Activated naive CD4-positive, alpha-beta T cell treated with anti-CD3 and anti-CD28 coated beads, Interleukin-2, amount 50 U/mL, for 24 hours (primary cell): ENCODE measurements around the gene TRIM37.
A peak's percentile ranks its signal among the peaks of the same experiment; 100 is the strongest.

Experiments used
- H3K27ac Mint-ChIP-seq: one replicate; pipeline ENCODE4 v1.8.0; 2021; ENCODE audit warnings: mild to moderate bottlenecking, mixed read lengths
- H3K27me3 Mint-ChIP-seq: one replicate; pipeline ENCODE4 v1.8.0; 2021; ENCODE audit warnings: mixed read lengths
- H3K36me3 Mint-ChIP-seq: one replicate; pipeline ENCODE4 v1.8.0; 2021; ENCODE audit warnings: mixed read lengths
- H3K4me1 Mint-ChIP-seq: one replicate; pipeline ENCODE4 v1.8.0; 2021; ENCODE audit warnings: mixed read lengths
- H3K4me3 Mint-ChIP-seq: one replicate; pipeline ENCODE4 v1.8.0; 2021; ENCODE audit warnings: mild to moderate bottlenecking, mixed read lengths
- H3K9me3 Mint-ChIP-seq: one replicate; pipeline ENCODE4 v1.8.0; 2021; ENCODE audit warnings: mixed read lengths

TRIM37 gene

DNA sequence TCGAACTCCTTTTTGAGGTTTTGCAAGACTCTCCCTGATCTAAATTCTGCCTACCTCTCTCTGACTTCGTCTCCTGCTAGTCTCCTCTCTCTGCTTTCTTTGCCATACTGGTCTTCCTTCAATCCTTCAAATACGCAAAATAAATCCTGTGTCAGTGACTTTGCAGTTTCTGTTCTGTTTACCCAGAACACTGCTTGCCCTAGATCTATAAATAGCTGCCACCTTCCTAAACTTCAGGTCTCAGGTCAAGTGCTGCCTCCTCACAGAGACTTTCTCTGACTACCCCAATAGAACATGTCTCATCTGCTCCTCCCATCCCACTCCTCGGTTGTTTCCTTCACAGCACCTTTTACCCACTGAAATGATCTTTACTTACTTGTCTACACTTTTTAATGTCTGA lies 78.9 kb downstream of the TRIM37 start:
- H3K27ac Mint-ChIP-seq, result peak overlapping the region; percentile 82
- H3K4me1 Mint-ChIP-seq, result peaks cover 9% of the 10 kb centered on the region
- H3K27me3 Mint-ChIP-seq, result no peaks in the 10 kb centered on the region
- no peaks in the 10 kb centered on the region for H3K9me3 Mint-ChIP-seq
- H3K4me3 Mint-ChIP-seq, result no peak overlapping the region
- peaks cover 7% of the 10 kb centered on the region for H3K36me3 Mint-ChIP-seq

DNA sequence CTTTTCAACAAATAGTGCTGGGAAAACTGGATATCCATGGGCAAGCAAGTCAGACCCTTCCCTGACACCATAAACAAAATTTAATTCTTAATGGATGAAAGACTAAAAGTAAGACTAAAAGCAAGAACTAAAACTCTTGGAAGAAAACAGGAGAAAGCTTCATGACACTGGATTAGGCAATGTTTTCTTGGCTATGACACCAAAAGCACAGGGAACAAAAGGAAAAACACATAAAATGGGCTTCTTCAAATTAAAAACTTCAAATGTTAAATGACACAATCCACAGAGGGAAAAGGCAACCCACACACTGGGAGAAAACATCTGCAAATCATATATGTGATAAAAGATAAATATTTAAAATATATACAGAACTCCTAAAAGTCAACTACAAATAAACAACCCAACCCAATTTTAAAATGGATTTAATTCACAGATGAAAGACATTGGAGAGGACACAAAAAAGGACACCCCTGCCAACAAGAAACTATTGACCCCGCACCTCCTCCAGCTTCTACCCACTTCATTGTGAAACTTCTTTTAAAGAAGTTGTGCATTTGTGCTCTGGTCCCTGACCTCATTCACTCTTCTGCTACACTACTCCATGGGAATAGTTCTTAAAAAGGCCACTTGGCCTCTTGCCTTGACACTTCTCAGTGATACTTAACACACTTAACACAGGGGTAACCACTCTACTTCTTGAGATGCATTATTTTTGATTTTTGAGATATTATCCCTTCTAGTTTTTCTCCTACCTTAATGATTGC lies 80.3 kb downstream of the TRIM37 start:
- Mint-ChIP-seq H3K27me3 (no peaks in the 10 kb centered on the region), H3K4me3 (no peak overlapping the region), H3K36me3 (peaks cover 9% of the 10 kb centered on the region), H3K27ac (no peak overlapping the region), H3K9me3 (no peaks in the 10 kb centered on the region), H3K4me1 (peaks cover 9% of the 10 kb centered on the region)

DNA sequence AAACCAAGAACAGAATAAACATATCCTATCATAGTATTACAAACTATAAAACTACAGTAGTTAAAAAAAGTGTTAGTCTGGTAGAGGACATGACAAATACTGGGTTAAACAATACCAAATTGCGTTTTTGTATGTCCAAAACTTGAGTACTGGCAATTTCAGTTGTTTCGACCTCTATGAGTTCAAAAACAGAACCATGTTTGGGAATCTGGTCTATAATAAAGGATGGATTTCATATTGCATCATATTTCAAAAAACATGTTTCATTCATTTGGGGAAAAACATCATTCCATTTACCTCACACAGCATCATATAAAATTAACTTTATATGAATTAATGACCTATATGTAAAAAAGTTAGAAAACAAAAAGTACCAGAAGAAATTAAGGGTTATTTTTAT lies 81.8 kb downstream of the TRIM37 start:
- H3K27ac Mint-ChIP-seq, result no peak overlapping the region
- H3K27me3 Mint-ChIP-seq, result no peaks in the 10 kb centered on the region
- H3K9me3 Mint-ChIP-seq, result no peaks in the 10 kb centered on the region
- H3K4me1 Mint-ChIP-seq, result peaks cover 9% of the 10 kb centered on the region
- peaks cover 12% of the 10 kb centered on the region for H3K36me3 Mint-ChIP-seq
- no peak overlapping the region for H3K4me3 Mint-ChIP-seq

DNA sequence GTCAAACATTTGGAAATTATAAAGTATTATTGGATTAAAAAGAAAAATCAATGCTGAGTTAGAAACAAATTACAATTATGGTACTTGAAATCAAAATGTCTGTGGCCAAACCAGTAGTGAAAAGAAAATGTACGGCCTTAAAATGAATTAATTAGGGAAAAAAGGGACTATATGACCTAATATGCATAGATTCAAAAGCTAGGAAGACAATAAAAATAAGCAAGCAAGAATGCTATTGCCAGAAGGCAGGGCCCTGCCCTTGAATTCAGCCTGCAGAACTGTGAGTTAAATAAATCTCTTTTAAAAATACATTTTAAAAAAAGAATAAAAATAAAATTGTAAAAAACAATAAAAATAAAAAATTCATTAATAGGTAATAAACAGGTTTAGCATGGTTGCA lies 88.7 kb downstream of the TRIM37 start:
- no peaks in the 10 kb centered on the region for H3K4me1 Mint-ChIP-seq
- H3K27ac Mint-ChIP-seq, result no peak overlapping the region
- H3K9me3 Mint-ChIP-seq, result no peaks in the 10 kb centered on the region
- peaks cover 16% of the 10 kb centered on the region for H3K36me3 Mint-ChIP-seq
- no peak overlapping the region for H3K4me3 Mint-ChIP-seq
- no peaks in the 10 kb centered on the region for H3K27me3 Mint-ChIP-seq

DNA sequence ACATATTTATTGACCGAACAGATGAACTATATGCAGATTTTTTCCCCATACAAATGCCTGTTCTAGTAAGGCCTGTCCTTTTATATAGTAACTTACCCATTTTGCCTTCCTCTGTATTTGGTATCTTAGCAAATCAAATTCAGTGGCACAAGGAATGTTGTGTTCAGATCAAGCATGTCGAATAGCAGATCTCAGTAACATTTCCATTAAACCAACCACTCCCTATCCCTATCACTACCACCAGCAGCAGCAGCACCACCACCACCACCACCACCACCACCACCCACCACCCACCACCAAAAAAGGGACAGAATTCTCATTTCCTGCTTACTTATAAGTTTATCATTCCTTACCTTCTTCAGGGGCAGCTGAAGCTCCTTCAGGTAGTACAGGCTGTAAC lies 94.7 kb downstream of the TRIM37 start:
- Mint-ChIP-seq H3K27ac (no peak overlapping the region), H3K4me1 (no peaks in the 10 kb centered on the region), H3K9me3 (no peaks in the 10 kb centered on the region), H3K36me3 (peaks cover 5% of the 10 kb centered on the region), H3K27me3 (no peaks in the 10 kb centered on the region), H3K4me3 (no peak overlapping the region)

DNA sequence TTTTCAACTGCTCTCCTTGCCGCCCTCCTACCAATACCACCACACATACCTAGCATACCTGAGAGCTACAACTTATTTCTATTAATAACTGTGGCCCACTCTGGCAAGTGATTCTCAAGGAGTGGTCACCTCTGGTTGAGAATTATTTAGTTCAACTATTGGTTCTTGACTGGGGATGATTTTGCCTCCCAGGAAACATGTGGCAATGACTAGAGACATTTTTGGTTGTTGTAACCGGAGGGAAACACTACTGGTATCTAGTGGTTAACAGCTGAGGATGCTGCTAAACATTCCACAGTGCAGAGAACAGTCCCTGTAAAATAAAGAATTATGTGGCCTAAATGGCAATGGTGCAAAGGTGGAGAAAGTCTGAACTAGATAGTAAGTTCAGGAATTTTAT lies 96.7 kb downstream of the TRIM37 start:
- Mint-ChIP-seq H3K4me1 (no peaks in the 10 kb centered on the region), H3K27ac (no peak overlapping the region), H3K36me3 (peaks cover 5% of the 10 kb centered on the region), H3K4me3 (no peak overlapping the region), H3K9me3 (no peaks in the 10 kb centered on the region), H3K27me3 (no peaks in the 10 kb centered on the region)

DNA sequence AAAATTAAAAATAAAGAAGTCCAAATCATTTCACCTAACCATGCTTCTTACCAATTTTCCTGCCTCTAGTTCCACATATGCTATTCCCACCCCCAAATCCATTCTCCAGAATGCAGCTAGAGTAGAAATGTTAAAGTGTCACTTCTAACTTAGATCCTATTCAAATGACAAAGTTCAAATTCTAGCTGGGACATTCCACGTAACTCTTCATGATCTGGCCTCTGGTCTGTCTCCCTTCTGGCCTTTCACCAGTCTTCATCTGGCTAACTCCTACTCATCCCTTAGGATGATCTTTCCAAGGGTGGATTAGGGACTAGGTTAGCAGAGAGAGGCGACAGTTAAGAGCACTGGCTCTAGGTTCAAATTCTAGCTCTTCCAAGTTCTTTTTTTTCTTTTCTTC lies 97.9 kb downstream of the TRIM37 start:
- H3K27ac Mint-ChIP-seq, result peak overlapping the region; percentile 70
- H3K4me1 Mint-ChIP-seq, result peaks cover 11% of the 10 kb centered on the region
- no peaks in the 10 kb centered on the region for H3K9me3 Mint-ChIP-seq
- H3K36me3 Mint-ChIP-seq, result peaks cover 4% of the 10 kb centered on the region
- H3K27me3 Mint-ChIP-seq, result no peaks in the 10 kb centered on the region
- no peak overlapping the region for H3K4me3 Mint-ChIP-seq

DNA sequence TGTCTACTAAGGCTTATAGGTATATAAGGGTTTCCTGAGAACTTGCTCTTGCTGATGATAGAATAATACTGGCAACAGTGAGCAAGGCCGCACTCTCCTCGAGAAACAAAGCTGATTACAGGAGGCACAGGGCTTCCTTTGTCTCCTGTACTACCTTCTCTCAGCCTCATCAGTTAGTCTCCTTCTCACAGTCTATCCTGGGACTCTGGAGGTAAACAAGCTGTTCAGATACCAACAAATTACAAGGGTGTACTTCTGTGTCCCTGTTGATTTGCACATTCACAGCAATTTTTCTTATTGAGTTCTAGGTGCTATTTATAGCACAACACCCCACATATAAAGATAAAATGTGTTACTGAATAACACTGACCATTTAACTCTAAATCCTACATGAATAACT lies 98.7 kb downstream of the TRIM37 start:
- H3K27me3 Mint-ChIP-seq, result no peaks in the 10 kb centered on the region
- no peak overlapping the region for H3K27ac Mint-ChIP-seq
- H3K4me1 Mint-ChIP-seq, result peaks cover 15% of the 10 kb centered on the region
- no peak overlapping the region for H3K4me3 Mint-ChIP-seq
- peaks cover 2% of the 10 kb centered on the region for H3K36me3 Mint-ChIP-seq
- no peaks in the 10 kb centered on the region for H3K9me3 Mint-ChIP-seq

DNA sequence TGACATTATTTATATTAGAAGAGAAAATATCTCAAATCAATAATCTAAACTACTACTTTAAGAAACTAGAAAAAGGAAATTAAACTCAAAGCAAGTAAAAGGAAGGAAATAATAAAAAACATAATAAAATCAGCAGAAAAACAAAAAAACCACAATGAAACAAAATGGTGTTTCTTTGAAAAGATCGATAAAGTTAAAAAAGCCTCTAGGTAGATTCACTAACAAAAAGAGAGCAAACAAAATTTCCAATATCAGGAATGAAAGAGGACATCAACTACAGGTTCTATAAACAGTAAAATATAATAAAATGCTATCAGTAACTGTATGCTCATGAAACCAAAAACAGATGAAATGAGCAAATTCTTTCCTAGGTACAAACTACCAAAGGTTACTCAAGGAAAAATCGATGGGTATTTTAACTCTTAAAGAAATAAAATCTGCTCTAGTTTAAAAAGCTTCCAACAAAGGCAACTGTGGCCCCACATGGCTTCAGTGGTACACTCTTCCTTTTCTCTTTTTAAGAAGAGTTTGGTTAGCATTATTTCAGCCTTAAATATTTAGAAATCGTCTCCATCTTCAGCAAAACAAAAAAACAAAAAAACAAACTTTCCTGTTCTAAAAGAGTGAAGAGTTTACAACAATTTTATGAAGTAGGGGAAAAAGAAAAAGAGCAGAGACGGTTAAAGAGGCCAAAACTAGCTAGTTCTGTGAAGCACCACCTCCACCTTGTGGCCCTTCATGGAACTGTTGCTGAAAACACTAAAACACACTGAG lies 102.2 kb downstream of the TRIM37 start:
- H3K36me3 Mint-ChIP-seq, result peaks cover 5% of the 10 kb centered on the region
- no peaks in the 10 kb centered on the region for H3K9me3 Mint-ChIP-seq
- peaks cover 34% of the 10 kb centered on the region for H3K4me1 Mint-ChIP-seq
- H3K4me3 Mint-ChIP-seq, result no peak overlapping the region
- no peaks in the 10 kb centered on the region for H3K27me3 Mint-ChIP-seq
- H3K27ac Mint-ChIP-seq, result peak overlapping the region; percentile 46

DNA sequence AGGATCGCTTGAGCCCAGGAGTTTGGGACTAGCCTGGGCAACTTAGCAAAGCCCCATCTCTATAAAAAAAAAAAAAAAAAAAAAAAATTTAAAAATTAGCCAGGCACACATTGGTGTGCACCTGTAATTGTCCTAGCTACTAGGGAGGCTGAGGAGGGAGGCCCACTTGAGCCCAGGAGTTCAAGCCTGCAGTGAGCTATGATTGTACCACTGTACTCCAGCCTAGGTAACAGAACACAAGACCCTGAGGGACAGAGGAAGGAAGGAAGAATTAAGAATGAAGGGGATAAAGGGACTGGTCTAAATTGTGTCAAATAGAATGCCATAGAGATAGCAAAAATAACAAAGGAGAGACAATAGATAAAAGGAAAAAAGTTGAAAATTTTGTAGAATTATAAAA lies 102.8 kb downstream of the TRIM37 start:
- Mint-ChIP-seq H3K36me3 (peaks cover 8% of the 10 kb centered on the region), H3K4me1 (peaks cover 34% of the 10 kb centered on the region), H3K9me3 (no peaks in the 10 kb centered on the region), H3K4me3 (no peak overlapping the region), H3K27me3 (no peaks in the 10 kb centered on the region), H3K27ac (no peak overlapping the region)

DNA sequence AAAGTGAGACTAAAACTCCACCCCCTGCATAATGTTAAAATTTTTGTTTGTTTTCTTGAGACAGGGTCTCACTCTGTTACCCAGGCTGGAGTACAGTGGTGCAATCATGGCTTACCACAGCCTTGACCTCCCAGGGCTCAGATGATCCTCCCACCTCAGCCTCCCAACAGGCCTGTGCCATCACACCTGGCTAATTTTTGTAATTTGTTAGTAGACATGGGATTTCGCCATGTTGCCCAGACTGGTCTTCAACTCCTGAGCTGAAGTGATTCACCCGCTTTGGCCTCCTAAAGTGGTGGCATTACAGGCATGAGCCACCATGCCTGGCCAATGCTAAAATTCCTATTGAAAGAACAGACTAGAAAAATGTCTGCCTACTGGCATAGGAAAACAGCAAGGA lies 103.8 kb downstream of the TRIM37 start:
- Mint-ChIP-seq H3K36me3 (peaks cover 18% of the 10 kb centered on the region), H3K27me3 (no peaks in the 10 kb centered on the region), H3K9me3 (no peaks in the 10 kb centered on the region), H3K4me3 (no peak overlapping the region), H3K4me1 (peaks cover 40% of the 10 kb centered on the region), H3K27ac (no peak overlapping the region)

DNA sequence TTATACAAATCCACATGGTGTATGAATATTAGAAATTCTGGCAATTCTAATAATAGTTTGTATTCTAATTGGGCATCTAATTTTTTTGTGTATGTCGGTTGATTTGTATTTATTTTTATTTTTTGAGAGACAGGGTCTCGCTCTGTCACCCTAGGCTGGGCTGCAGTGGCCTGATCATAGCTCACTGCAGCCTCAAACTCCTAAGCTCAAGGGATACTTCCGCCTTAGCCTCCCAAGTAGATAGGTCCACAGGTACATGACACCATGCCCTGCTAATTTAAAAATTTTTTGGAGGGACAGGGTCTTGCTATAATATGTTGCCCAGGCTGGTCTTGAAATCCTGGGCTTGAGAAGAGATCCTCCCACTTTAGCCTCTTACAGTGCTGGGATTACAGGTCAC lies 104.6 kb downstream of the TRIM37 start:
- Mint-ChIP-seq H3K4me3 (no peak overlapping the region), H3K27ac (no peak overlapping the region)

DNA sequence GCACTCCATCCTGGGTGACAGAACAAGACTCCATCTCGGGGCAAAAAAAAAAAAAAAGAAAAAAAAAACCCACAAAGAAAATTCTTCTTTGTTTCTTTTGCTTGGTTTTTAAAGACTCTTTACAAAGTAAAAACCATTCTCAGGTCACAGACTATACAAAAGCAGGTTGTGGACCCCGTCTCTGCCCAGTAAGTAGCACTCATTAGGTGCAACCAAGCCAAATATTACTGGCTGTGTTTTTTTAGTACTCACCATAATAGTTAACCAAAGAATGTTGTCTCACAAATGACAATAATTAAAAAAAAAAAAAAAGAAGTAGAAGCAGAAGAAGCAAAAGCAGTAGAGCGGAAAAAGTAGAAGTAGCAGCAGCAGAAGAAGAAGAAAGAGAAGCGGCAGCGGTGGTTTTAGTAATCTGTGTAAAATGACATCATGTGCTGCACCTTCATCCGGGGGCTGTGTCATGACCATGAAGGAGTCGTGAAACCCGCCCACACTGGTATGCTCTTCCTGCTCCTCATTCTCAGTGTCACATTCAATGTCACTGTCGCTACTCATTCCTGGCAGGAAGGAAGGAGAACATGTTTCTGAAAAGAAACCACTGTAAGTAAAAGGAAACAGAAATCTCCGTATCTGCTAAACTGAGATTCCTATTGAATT lies 105.4 kb downstream of the TRIM37 start:
- H3K4me3 Mint-ChIP-seq, result peak overlapping the region; percentile 88
- no peaks in the 10 kb centered on the region for H3K9me3 Mint-ChIP-seq
- H3K27me3 Mint-ChIP-seq, result no peaks in the 10 kb centered on the region
- peaks cover 40% of the 10 kb centered on the region for H3K4me1 Mint-ChIP-seq
- H3K27ac Mint-ChIP-seq, result peak overlapping the region; percentile 95
- peaks cover 19% of the 10 kb centered on the region for H3K36me3 Mint-ChIP-seq

More for the DNA sequence above, 104.6 kb downstream of the TRIM37 start:
- peaks cover 18% of the 10 kb centered on the region for H3K36me3 Mint-ChIP-seq
- H3K9me3 Mint-ChIP-seq, result no peaks in the 10 kb centered on the region
- H3K27me3 Mint-ChIP-seq, result no peaks in the 10 kb centered on the region
- peaks cover 40% of the 10 kb centered on the region for H3K4me1 Mint-ChIP-seq

DNA sequence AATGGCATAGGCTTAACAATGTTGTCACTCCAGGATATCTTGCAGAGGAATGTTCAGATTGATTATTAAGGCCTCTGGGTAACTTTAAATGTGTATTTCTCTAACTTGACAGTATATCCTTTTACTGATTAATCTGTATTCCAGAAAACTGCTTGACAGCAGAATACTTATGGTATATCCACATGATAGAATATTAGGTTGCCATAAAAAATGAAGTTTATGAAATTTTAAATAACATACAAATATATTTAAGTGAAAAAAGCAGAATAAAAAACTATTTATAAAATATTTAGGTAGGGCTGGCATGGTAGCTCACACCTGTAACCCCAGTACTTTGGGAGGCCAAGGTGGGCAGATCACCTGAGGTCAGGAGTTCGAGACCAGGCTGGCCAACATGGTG lies 106.7 kb downstream of the TRIM37 start:
- no peaks in the 10 kb centered on the region for H3K9me3 Mint-ChIP-seq
- H3K27me3 Mint-ChIP-seq, result no peaks in the 10 kb centered on the region
- no peak overlapping the region for H3K27ac Mint-ChIP-seq
- peaks cover 19% of the 10 kb centered on the region for H3K36me3 Mint-ChIP-seq
- peaks cover 40% of the 10 kb centered on the region for H3K4me1 Mint-ChIP-seq
- H3K4me3 Mint-ChIP-seq, result no peak overlapping the region

DNA sequence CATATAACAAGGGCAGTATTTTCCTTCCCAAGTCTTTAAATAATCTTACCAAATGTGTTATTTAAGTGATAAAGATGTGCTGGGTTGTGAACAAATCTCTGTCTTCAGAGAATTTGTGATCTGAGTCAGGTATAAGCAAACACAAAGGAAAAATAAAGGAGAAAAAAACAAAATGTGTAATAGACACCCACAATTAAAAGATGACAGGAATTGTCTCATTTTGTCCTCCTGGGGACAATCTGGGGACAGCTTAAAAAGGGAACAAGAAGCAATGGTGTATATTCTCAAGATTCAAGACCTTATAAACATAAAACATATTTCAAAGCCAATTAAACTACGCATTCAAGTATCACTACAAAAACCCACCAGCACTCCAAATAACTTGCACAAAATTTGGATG lies 107.2 kb downstream of the TRIM37 start:
- H3K27ac Mint-ChIP-seq, result peak overlapping the region; percentile 12

DNA sequence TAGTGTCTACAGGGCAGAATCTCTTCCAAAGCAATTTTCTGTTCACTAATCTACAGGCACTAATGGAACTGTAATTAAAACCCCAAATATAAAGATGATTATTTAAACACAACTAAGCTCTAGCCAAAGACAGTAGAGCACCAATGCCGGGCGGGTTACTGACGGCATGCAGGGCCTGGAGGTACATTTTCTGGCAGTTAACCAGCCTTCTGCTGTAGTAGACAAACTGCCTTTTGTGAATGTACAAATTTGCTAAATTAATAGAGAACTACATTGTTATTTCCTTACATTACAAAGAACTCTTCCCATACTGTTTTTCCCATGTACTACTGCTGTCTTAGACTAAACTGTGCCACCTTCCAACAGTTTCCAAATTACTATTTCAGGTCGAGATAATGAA lies 107.8 kb downstream of the TRIM37 start:
- Mint-ChIP-seq H3K36me3 (peaks cover 19% of the 10 kb centered on the region), H3K27me3 (no peaks in the 10 kb centered on the region), H3K4me3 (no peak overlapping the region), H3K4me1 (peaks cover 30% of the 10 kb centered on the region), H3K27ac (no peak overlapping the region), H3K9me3 (no peaks in the 10 kb centered on the region)

More for the DNA sequence above, 107.2 kb downstream of the TRIM37 start:
- Mint-ChIP-seq H3K9me3 (no peaks in the 10 kb centered on the region), H3K27me3 (no peaks in the 10 kb centered on the region), H3K4me1 (peaks cover 35% of the 10 kb centered on the region), H3K4me3 (no peak overlapping the region), H3K36me3 (peaks cover 19% of the 10 kb centered on the region)
